H9 (cell line): Measurements from ENCODE around the gene TTC33. TPM values are rescaled to one million over a fixed set of nuclear protein-coding genes. Genes with fewer than 3 reads are reported as not detected.

Experiments used
- DNase-seq: peaks from one replicate; pipeline ENCODE4 v3.0.0-alpha.2; 2017
- H2AFZ ChIP-seq: one replicate; pipeline ENCODE4 v1.6.1; 2013; ENCODE audit warnings: mild to moderate bottlenecking, low read length, control low read depth, moderate library complexity
- H2AK5ac ChIP-seq: 2 replicates; pipeline ENCODE4 v1.6.1; 2013; ENCODE audit warnings: low read length, control low read depth, mixed read lengths; ENCODE audit not compliant: insufficient read length
- H2BK120ac ChIP-seq: one replicate; pipeline ENCODE4 v1.6.1; 2013; ENCODE audit warnings: low read depth, mild to moderate bottlenecking, low read length, control low read depth, inconsistent platforms; ENCODE audit not compliant: poor library complexity, severe bottlenecking
- H2BK12ac ChIP-seq: 2 replicates; pipeline ENCODE4 v1.6.1; 2013; ENCODE audit warnings: low read length, control low read depth, mixed read lengths, low read depth; ENCODE audit not compliant: insufficient read length
- H2BK15ac ChIP-seq: 2 replicates; pipeline ENCODE4 v1.6.1; 2013; ENCODE audit warnings: low read depth, low read length, control low read depth
- H2BK20ac ChIP-seq: one replicate; pipeline ENCODE4 v1.6.1; 2013; ENCODE audit warnings: low read depth, mild to moderate bottlenecking, low read length, control low read depth, inconsistent platforms; ENCODE audit not compliant: poor library complexity, severe bottlenecking
- H2BK5ac ChIP-seq: 2 replicates; pipeline ENCODE4 v1.6.1; 2013; ENCODE audit warnings: low read length, control low read depth, mixed read lengths; ENCODE audit not compliant: insufficient read length
- H3K14ac ChIP-seq: 2 replicates; pipeline ENCODE4 v1.6.1; 2013; ENCODE audit warnings: low read length, control low read depth; ENCODE audit not compliant: insufficient read depth
- H3K18ac ChIP-seq: 2 replicates; pipeline ENCODE4 v1.6.1; 2013; ENCODE audit warnings: low read depth, mild to moderate bottlenecking, mixed read lengths, low read length, control low read depth; ENCODE audit not compliant: insufficient read length
- H3K23ac ChIP-seq: 2 replicates; pipeline ENCODE4 v1.6.1; 2013; ENCODE audit warnings: low read length, control low read depth, mixed read lengths, low read depth; ENCODE audit not compliant: insufficient read length
- H3K23me2 ChIP-seq: 2 replicates; pipeline ENCODE4 v1.6.1; 2013; ENCODE audit warnings: low read depth, mild to moderate bottlenecking, mixed read lengths, low read length, control low read depth; ENCODE audit not compliant: insufficient read length, poor library complexity, severe bottlenecking
- H3K27ac ChIP-seq: 2 replicates; pipeline ENCODE4 v1.5.1; 2013; ENCODE audit warnings: low read length, control low read depth, mixed read lengths, low read depth; ENCODE audit not compliant: insufficient read length
- H3K27me3 ChIP-seq: 2 replicates; pipeline ENCODE4 v1.6.1; 2013; ENCODE audit warnings: low read length, control low read depth, inconsistent platforms; ENCODE audit not compliant: insufficient read depth
- H3K4ac ChIP-seq: 2 replicates; pipeline ENCODE4 v1.6.1; 2013; ENCODE audit warnings: low read depth, mild to moderate bottlenecking, control low read depth, inconsistent platforms, low read length, moderate library complexity
- H3K4me1 ChIP-seq: 2 replicates; pipeline ENCODE4 v1.6.1; 2013; ENCODE audit warnings: low read length, control low read depth, inconsistent platforms; ENCODE audit not compliant: insufficient read depth
- H3K4me2 ChIP-seq: 2 replicates; pipeline ENCODE4 v1.6.1; 2013; ENCODE audit warnings: low read length, control low read depth, mixed read lengths; ENCODE audit not compliant: insufficient read length, insufficient read depth
- H3K56ac ChIP-seq: 2 replicates; pipeline ENCODE4 v1.6.1; 2013; ENCODE audit warnings: low read depth, mild to moderate bottlenecking, mixed read lengths, low read length, control low read depth; ENCODE audit not compliant: insufficient read length
- H3K79me1 ChIP-seq: 2 replicates; pipeline ENCODE4 v1.6.1; 2013; ENCODE audit warnings: low read depth, mild to moderate bottlenecking, moderate library complexity, low read length, control low read depth, inconsistent platforms; ENCODE audit not compliant: insufficient read depth, poor library complexity, severe bottlenecking
- H3K79me2 ChIP-seq: 2 replicates; pipeline ENCODE4 v1.6.1; 2013; ENCODE audit warnings: low read length, control low read depth, inconsistent platforms; ENCODE audit not compliant: insufficient read depth
- H3K9ac ChIP-seq: 2 replicates; pipeline ENCODE4 v1.6.1; 2013; ENCODE audit warnings: low read length, control low read depth, mixed read lengths; ENCODE audit not compliant: insufficient read length; ENCODE audit errors: extremely low read depth
- H3K9me3 ChIP-seq: one replicate; pipeline ENCODE4 v1.6.1; 2013; ENCODE audit warnings: low read depth, low read length, inconsistent platforms; ENCODE audit not compliant: control insufficient read depth
- H3T11ph ChIP-seq: one replicate; pipeline ENCODE4 v1.6.1; 2013; ENCODE audit warnings: mild to moderate bottlenecking, low read length, control low read depth, inconsistent platforms
- H4K20me1 ChIP-seq: one replicate; pipeline ENCODE4 v1.6.1; 2013; ENCODE audit not compliant: control insufficient read depth, insufficient read length, insufficient read depth
- H4K5ac ChIP-seq: 2 replicates; pipeline ENCODE4 v1.6.1; 2013; ENCODE audit warnings: low read depth, mild to moderate bottlenecking, mixed read lengths, low read length, control low read depth; ENCODE audit not compliant: insufficient read length
- H4K8ac ChIP-seq: replicated peaks from 2 replicates; pipeline ENCODE4 v1.6.1; 2013; ENCODE audit warnings: low read length, control low read depth, mixed read lengths, low read depth; ENCODE audit not compliant: insufficient read length
- H4K91ac ChIP-seq: 2 replicates; pipeline ENCODE4 v1.6.1; 2013; ENCODE audit warnings: low read depth, mild to moderate bottlenecking, moderate library complexity, mixed read lengths, low read length, control low read depth; ENCODE audit not compliant: insufficient read length
- H3K27ac Mint-ChIP-seq, 3 experiments: 2 replicates in 2 of 3; 3 replicates in 1 of 3; pipeline ENCODE4 v1.8.0; 2020 to 2021; ENCODE audit warnings: mixed read lengths in 3 of 3, mild to moderate bottlenecking in 1 of 3, moderate library complexity in 1 of 3
- H3K27me3 Mint-ChIP-seq: 2 replicates; pipeline ENCODE4 v1.8.0; 2021; ENCODE audit warnings: low read depth, mild to moderate bottlenecking, moderate library complexity, mixed read lengths
- H3K36me3 Mint-ChIP-seq, 3 experiments: 2 replicates in 2 of 3; 3 replicates in 1 of 3; pipeline ENCODE4 v1.8.0; 2020 to 2021; ENCODE audit warnings: low read depth in 3 of 3, mixed read lengths in 3 of 3; ENCODE audit not compliant: insufficient read depth in 1 of 3
- H3K4me1 Mint-ChIP-seq, 2 experiments: 2 replicates each; pipeline ENCODE4 v1.8.0; 2020; ENCODE audit warnings: mixed read lengths in 2 of 2
- H3K4me3 Mint-ChIP-seq, 2 experiments: 2 replicates in 1 of 2; 3 replicates in 1 of 2; pipeline ENCODE4 v1.8.0; 2020 to 2021; ENCODE audit warnings: mild to moderate bottlenecking in 2 of 2, mixed read lengths in 2 of 2, moderate library complexity in 1 of 2
- H3K9me3 Mint-ChIP-seq, 2 experiments: 2 replicates in 1 of 2; 3 replicates in 1 of 2; pipeline ENCODE4 v1.8.0; 2020; ENCODE audit warnings: mild to moderate bottlenecking in 2 of 2, mixed read lengths in 2 of 2, moderate library complexity in 1 of 2
- WGBS: extraction: QIAGEN DNeasy Blood & Tissue Kit; methylation state at CpG from one replicate; pipeline ENCODE4 v1.1.7; 2013; ENCODE audit warnings: missing lambda C conversion rate, low lambda C conversion rate, mixed read lengths; ENCODE audit not compliant: insufficient read length; ENCODE audit errors: extremely low coverage; 5-methylcytosine and 5-hydroxymethylcytosine counted together
- total RNA-seq: library from RNA; stranded (reverse); gene quantifications from 2 replicates; pipeline ENCODE4 v1.2.1, GENCODE V29; 2021
- TF ChIP-seq, protein P1 (sequence below): fragments of 200-600 bp; sonication (generic); conservative IDR thresholded peaks from 3 replicates; pipeline ENCODE4 v1.8.0; 2021; ENCODE audit warnings: antibody characterized with exemption, mild to moderate bottlenecking

TTC33 gene
- total RNA-seq, 1 experiment from 2014 or later: 7.3 TPM

GRCh38 chr5:40746703-40747102 lies 9.1 kb downstream of the TTC33 start:
- H3K9ac ChIP-seq: no peak overlapping the region
- TF ChIP-seq, protein P1, sequence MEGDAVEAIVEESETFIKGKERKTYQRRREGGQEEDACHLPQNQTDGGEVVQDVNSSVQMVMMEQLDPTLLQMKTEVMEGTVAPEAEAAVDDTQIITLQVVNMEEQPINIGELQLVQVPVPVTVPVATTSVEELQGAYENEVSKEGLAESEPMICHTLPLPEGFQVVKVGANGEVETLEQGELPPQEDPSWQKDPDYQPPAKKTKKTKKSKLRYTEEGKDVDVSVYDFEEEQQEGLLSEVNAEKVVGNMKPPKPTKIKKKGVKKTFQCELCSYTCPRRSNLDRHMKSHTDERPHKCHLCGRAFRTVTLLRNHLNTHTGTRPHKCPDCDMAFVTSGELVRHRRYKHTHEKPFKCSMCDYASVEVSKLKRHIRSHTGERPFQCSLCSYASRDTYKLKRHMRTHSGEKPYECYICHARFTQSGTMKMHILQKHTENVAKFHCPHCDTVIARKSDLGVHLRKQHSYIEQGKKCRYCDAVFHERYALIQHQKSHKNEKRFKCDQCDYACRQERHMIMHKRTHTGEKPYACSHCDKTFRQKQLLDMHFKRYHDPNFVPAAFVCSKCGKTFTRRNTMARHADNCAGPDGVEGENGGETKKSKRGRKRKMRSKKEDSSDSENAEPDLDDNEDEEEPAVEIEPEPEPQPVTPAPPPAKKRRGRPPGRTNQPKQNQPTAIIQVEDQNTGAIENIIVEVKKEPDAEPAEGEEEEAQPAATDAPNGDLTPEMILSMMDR: no peak
- H2BK15ac ChIP-seq: no peak overlapping the region
- no peak overlapping the region for H2BK5ac ChIP-seq
- H3K23ac ChIP-seq: no peak overlapping the region
- no peak overlapping the region for H3T11ph ChIP-seq
- H3K18ac ChIP-seq: no peak overlapping the region
- H3K4ac ChIP-seq: no peak overlapping the region
- H3K4me3 Mint-ChIP-seq: no peak overlapping the region
- H3K36me3 Mint-ChIP-seq: peaks cover 0 to 4% (median 0%) of the 10 kb centered on the region in 3 experiments; a peak in 2 of 7 replicates
- no CpG with 5 or more reads among the region's 4 CpGs for WGBS
- no peaks in the 10 kb centered on the region; the same call in 1 of the 2 replicates for H3K79me2 ChIP-seq
- no peaks in the 10 kb centered on the region for H3K4me1 ChIP-seq
- no peak overlapping the region for H4K5ac ChIP-seq
- H2BK20ac ChIP-seq: no peak overlapping the region
- DNase-seq: no peak
- no peaks in the 10 kb centered on the region for H3K23me2 ChIP-seq
- H3K27me3 ChIP-seq: no peaks in the 10 kb centered on the region
- H2AK5ac ChIP-seq: no peak overlapping the region
- no peak overlapping the region for H3K14ac ChIP-seq
- H2BK12ac ChIP-seq: no peak overlapping the region
- no peak overlapping the region for H4K8ac ChIP-seq
- no peaks in the 10 kb centered on the region for H4K20me1 ChIP-seq
- no peaks in the 10 kb centered on the region; a peak in 1 of 5 replicates for H3K9me3 Mint-ChIP-seq
- no peaks in the 10 kb centered on the region for H3K27me3 Mint-ChIP-seq
- H3K9me3 ChIP-seq: no peaks in the 10 kb centered on the region
- no peak overlapping the region for H3K4me2 ChIP-seq
- no peak overlapping the region for H3K56ac ChIP-seq
- no peak overlapping the region for H3K27ac Mint-ChIP-seq
- no peak overlapping the region for H2BK120ac ChIP-seq
- no peak overlapping the region for H3K27ac ChIP-seq
- H4K91ac ChIP-seq: no peak overlapping the region
- H2AFZ ChIP-seq: no peak overlapping the region
- no peaks in the 10 kb centered on the region for H3K79me1 ChIP-seq
- H3K4me1 Mint-ChIP-seq: no peaks in the 10 kb centered on the region
